ENCODE results near the gene TNFSF10.

TNFSF10 gene

GRCh38 chr3:172560586-172560985 is 37.4 kb upstream of the TNFSF10 start:
- Histone ChIP-seq H3F3A (ENCODE audit: low read depth) (no peaks in the 10 kb centered on the region), H3K27me3 (ENCODE audit: insufficient read depth, low read length, poor library complexity, severe bottlenecking) (no peaks in the 10 kb centered on the region), H3K9ac (ENCODE audit: low read depth, low read length, poor library complexity, severe bottlenecking) (no peak overlapping the region), H2AFZ (ENCODE audit: low read length) (no peak overlapping the region), H3K4me3 (ENCODE audit: low read length, poor library complexity, severe bottlenecking) (no peak overlapping the region), H3K9me2 (replicated peaks; ENCODE audit: low read depth, low read length) (no peaks in the 10 kb centered on the region), H3K36me3 (ENCODE audit: insufficient read depth, low read length) (no peaks in the 10 kb centered on the region), H3K79me2 (ENCODE audit: insufficient read depth, low read length) (no peaks in the 10 kb centered on the region), H3K4me1 (ENCODE audit: insufficient read depth, low read length, poor library complexity, severe bottlenecking) (peaks cover 12% of the 10 kb centered on the region), H3K9me3 (ENCODE audit: insufficient read depth, low read depth, low read length) (no peaks in the 10 kb centered on the region), H4K20me1 (ENCODE audit: insufficient read depth, low read length, poor library complexity, severe bottlenecking) (no peaks in the 10 kb centered on the region), H3K4me2 (ENCODE audit: low read depth, low read length, poor library complexity, severe bottlenecking) (no peak overlapping the region)
- TF ChIP-seq EZH2phosphoT487 (IDR thresholded peaks at IDR 0.05; ENCODE audit: borderline replicate concordance) (no peak), CTCF (conservative IDR thresholded peaks at IDR 0.05; ENCODE audit: low read length) (no peak)

GRCh38 chr3:172560026-172560425 is 36.8 kb upstream of the TNFSF10 start:
- no peak overlapping the region for H3K4me3 ChIP-seq (ENCODE audit: low read length, poor library complexity, severe bottlenecking)
- no peaks in the 10 kb centered on the region for H3F3A ChIP-seq (ENCODE audit: low read depth)
- no peaks in the 10 kb centered on the region for H3K9me3 ChIP-seq (ENCODE audit: insufficient read depth, low read depth, low read length)
- H3K27me3 ChIP-seq (ENCODE audit: insufficient read depth, low read length, poor library complexity, severe bottlenecking), result no peaks in the 10 kb centered on the region
- H3K36me3 ChIP-seq (ENCODE audit: insufficient read depth, low read length), result no peaks in the 10 kb centered on the region
- H3K9me2 ChIP-seq (replicated peaks; ENCODE audit: low read depth, low read length), result no peaks in the 10 kb centered on the region
- H2AFZ ChIP-seq (ENCODE audit: low read length), result no peak overlapping the region
- H4K20me1 ChIP-seq (ENCODE audit: insufficient read depth, low read length, poor library complexity, severe bottlenecking), result no peaks in the 10 kb centered on the region
- TF ChIP-seq CTCF (conservative IDR thresholded peaks at IDR 0.05; ENCODE audit: low read length), result no peak
- no peak for TF ChIP-seq EZH2phosphoT487 (IDR thresholded peaks at IDR 0.05; ENCODE audit: borderline replicate concordance)
- H3K79me2 ChIP-seq (ENCODE audit: insufficient read depth, low read length), result no peaks in the 10 kb centered on the region
- H3K4me1 ChIP-seq (ENCODE audit: insufficient read depth, low read length, poor library complexity, severe bottlenecking), result peaks cover 12% of the 10 kb centered on the region
- no peak overlapping the region for H3K4me2 ChIP-seq (ENCODE audit: low read depth, low read length, poor library complexity, severe bottlenecking)
- no peak overlapping the region for H3K9ac ChIP-seq (ENCODE audit: low read depth, low read length, poor library complexity, severe bottlenecking)

- Histone ChIP-seq H3K4me1 (ENCODE audit: insufficient read depth, low read length, poor library complexity, severe bottlenecking) (peaks cover 12% of the 10 kb centered on the region), H3K4me2 (ENCODE audit: low read depth, low read length, poor library complexity, severe bottlenecking) (no peak overlapping the region), H3K9ac (ENCODE audit: low read depth, low read length, poor library complexity, severe bottlenecking) (no peak overlapping the region), H3K36me3 (ENCODE audit: insufficient read depth, low read length) (no peaks in the 10 kb centered on the region), H3K27me3 (ENCODE audit: insufficient read depth, low read length, poor library complexity, severe bottlenecking) (no peaks in the 10 kb centered on the region), H3K4me3 (ENCODE audit: low read length, poor library complexity, severe bottlenecking) (no peak overlapping the region), H3K9me3 (ENCODE audit: insufficient read depth, low read depth, low read length) (no peaks in the 10 kb centered on the region), H3K9me2 (replicated peaks; ENCODE audit: low read depth, low read length) (no peaks in the 10 kb centered on the region), H2AFZ (ENCODE audit: low read length) (no peak overlapping the region), H3K79me2 (ENCODE audit: insufficient read depth, low read length) (no peaks in the 10 kb centered on the region), H3F3A (ENCODE audit: low read depth) (no peaks in the 10 kb centered on the region), H4K20me1 (ENCODE audit: insufficient read depth, low read length, poor library complexity, severe bottlenecking) (no peaks in the 10 kb centered on the region)
- no peak for TF ChIP-seq CTCF (conservative IDR thresholded peaks at IDR 0.05; ENCODE audit: low read length)
- no peak for TF ChIP-seq EZH2phosphoT487 (IDR thresholded peaks at IDR 0.05; ENCODE audit: borderline replicate concordance)
These were observed 35.8 kb upstream of the TNFSF10 start for GRCh38 chr3:172559020-172559419.

Data from Loucy (cell line).